H1 (cell line): ENCODE measurements around the gene KLHL33. TPM values are rescaled to one million over a fixed set of nuclear protein-coding genes. Genes with fewer than 3 reads are reported as not detected.

Source experiments
- CTCF ChIA-PET: fragments of 300-600 bp; sonication (Branson Sonifier 250); formaldehyde crosslinking; loops from one replicate; lab custom pipeline; 2021; ENCODE audit not compliant: partially characterized antibody; lab: Charles Lee
- POLR2A ChIA-PET: fragments of 300-600 bp; sonication (Branson Sonifier 250); formaldehyde crosslinking; loops from one replicate; lab custom pipeline; 2021; ENCODE audit warnings: inconsistent platforms; ENCODE audit not compliant: partially characterized antibody; lab: Charles Lee
- DNase-seq, 2 experiments: peaks; one replicate each; pipeline versions ENCODE4 v3.0.0 to v3.0.0-alpha.2; 2010 to 2022; ENCODE audit warnings: low spot score in 2 of 2, low read depth in 1 of 2, mixed read lengths in 1 of 2
- FAIRE-seq: peaks from 2 replicates; lab custom pipeline; 2011; peaks lifted over from hg19 to GRCh38; lab: Jason Lieb, UNC
- H2AFZ ChIP-seq: 2 replicates; pipeline ENCODE4 v1.8.1; 2012; ENCODE audit warnings: low read length, inconsistent platforms
- H2AK5ac ChIP-seq: 2 replicates; pipeline ENCODE4 v1.6.1; 2013; ENCODE audit warnings: low read depth, low read length
- H2BK120ac ChIP-seq: replicated peaks from 2 replicates; pipeline ENCODE3; 2013; ENCODE audit warnings: low read depth, low read length, inconsistent platforms
- H2BK12ac ChIP-seq: 2 replicates; pipeline ENCODE4 v1.6.1; 2013; ENCODE audit warnings: low read depth, low read length
- H2BK15ac ChIP-seq: 2 replicates; pipeline ENCODE4 v1.6.1; 2013; ENCODE audit warnings: low read length
- H2BK20ac ChIP-seq: 2 replicates; pipeline ENCODE4 v1.6.1; 2013; ENCODE audit warnings: low read length
- H2BK5ac ChIP-seq: 2 replicates; pipeline ENCODE4 v1.6.1; 2013; ENCODE audit warnings: low read depth, low read length
- H3K14ac ChIP-seq: 2 replicates; pipeline ENCODE4 v1.6.1; 2013; ENCODE audit warnings: inconsistent platforms; ENCODE audit not compliant: insufficient read length
- H3K18ac ChIP-seq: 2 replicates; pipeline ENCODE4 v1.6.1; 2013; ENCODE audit warnings: low read length; ENCODE audit errors: extremely low read depth
- H3K23ac ChIP-seq: 2 replicates; pipeline ENCODE4 v1.6.1; 2013; ENCODE audit warnings: inconsistent platforms; ENCODE audit not compliant: insufficient read length
- H3K23me2 ChIP-seq: 2 replicates; pipeline ENCODE4 v1.6.1; 2013; ENCODE audit warnings: low read depth, low read length
- H3K27ac ChIP-seq: 2 replicates; pipeline ENCODE4 v1.6.1; 2011; ENCODE audit warnings: low read depth, low read length, inconsistent platforms
- H3K27me3 ChIP-seq, 4 experiments: replicated peaks in 1 of 4; 1 replicate in 1 of 4; 2 replicates in 3 of 4; pipeline versions ENCODE4 v1.6.1 to v1.8.1; 2011 to 2013; ENCODE audit warnings: low read length in 3 of 4, mild to moderate bottlenecking in 3 of 4, inconsistent platforms in 2 of 4, mixed read lengths in 2 of 4, moderate library complexity in 1 of 4; ENCODE audit not compliant: control insufficient read depth in 3 of 4, insufficient read depth in 3 of 4; ENCODE audit errors: extremely low read depth in 1 of 4
- H3K36me3 ChIP-seq, 4 experiments: 2 replicates each; pipeline versions ENCODE4 v1.6.1 to v1.8.1; 2011 to 2013; ENCODE audit warnings: mild to moderate bottlenecking in 4 of 4, low read length in 3 of 4, moderate library complexity in 2 of 4, control low read depth in 1 of 4, inconsistent platforms in 1 of 4; ENCODE audit not compliant: insufficient read depth in 4 of 4, control insufficient read depth in 2 of 4
- H3K4ac ChIP-seq: replicated peaks from 2 replicates; pipeline ENCODE3; 2013; ENCODE audit warnings: low read length, low read depth, mixed read lengths, inconsistent platforms; ENCODE audit not compliant: insufficient read length
- H3K4me1 ChIP-seq, 4 experiments: replicated peaks in 1 of 4; 1 replicate in 1 of 4; 2 replicates in 3 of 4; pipeline versions ENCODE4 v1.6.1 to v1.8.1; 2011 to 2013; ENCODE audit warnings: low read length in 3 of 4, inconsistent platforms in 2 of 4, mixed read lengths in 1 of 4; ENCODE audit not compliant: insufficient read depth in 4 of 4, control insufficient read depth in 3 of 4
- H3K4me2 ChIP-seq, 2 experiments: 2 replicates each; pipeline versions ENCODE4 v1.6.1 to v1.8.1; 2011 to 2013; ENCODE audit warnings: low read depth in 2 of 2, low read length in 2 of 2, control low read depth in 1 of 2, inconsistent platforms in 1 of 2, mild to moderate bottlenecking in 1 of 2; ENCODE audit not compliant: insufficient read depth in 1 of 2
- H3K4me3 ChIP-seq, 4 experiments: fragments of 200-600, 300-600 bp in 1 of 4; sonication (generic), shearing (Covaris generic), sonication (Bioruptor Twin) in 1 of 4; 2 replicates each; pipeline versions ENCODE4 v1.5.1 to v1.8.1; 2011 to 2016; ENCODE audit warnings: low read length in 4 of 4, low read depth in 3 of 4, control low read depth in 2 of 4, inconsistent platforms in 2 of 4, mild to moderate bottlenecking in 2 of 4, mixed read lengths in 1 of 4, moderate library complexity in 1 of 4; ENCODE audit not compliant: insufficient read depth in 2 of 4; ENCODE audit errors: extremely low read depth in 1 of 4
- H3K56ac ChIP-seq: replicated peaks from 2 replicates; pipeline ENCODE3; 2013; ENCODE audit warnings: low read depth, mild to moderate bottlenecking, mixed read lengths, low read length, inconsistent platforms; ENCODE audit not compliant: insufficient read length
- H3K79me1 ChIP-seq: 2 replicates; pipeline ENCODE4 v1.6.1; 2013; ENCODE audit warnings: low read depth, low read length, control low read depth
- H3K79me2 ChIP-seq, 2 experiments: 2 replicates each; pipeline versions ENCODE4 v1.6.1 to v1.8.1; 2012 to 2013; ENCODE audit warnings: low read length in 2 of 2, mild to moderate bottlenecking in 2 of 2, inconsistent platforms in 1 of 2; ENCODE audit not compliant: insufficient read depth in 2 of 2, control insufficient read depth in 1 of 2
- H3K9ac ChIP-seq, 4 experiments: replicated peaks in 1 of 4; 1 replicate in 1 of 4; 2 replicates in 3 of 4; pipeline versions ENCODE4 v1.6.1 to v1.8.1; 2011 to 2013; ENCODE audit warnings: low read depth in 3 of 4, low read length in 3 of 4, control low read depth in 2 of 4, mild to moderate bottlenecking in 2 of 4, moderate library complexity in 2 of 4, inconsistent platforms in 1 of 4; ENCODE audit errors: extremely low read depth in 1 of 4
- H3K9me3 ChIP-seq, 2 experiments: 2 replicates each; pipeline versions ENCODE4 v1.6.1 to v1.8.1; 2012 to 2013; ENCODE audit warnings: mild to moderate bottlenecking in 2 of 2, moderate library complexity in 2 of 2, control low read depth in 1 of 2, inconsistent platforms in 1 of 2, low read depth in 1 of 2, low read length in 1 of 2, mixed read lengths in 1 of 2; ENCODE audit not compliant: insufficient read depth in 2 of 2
- H4K20me1 ChIP-seq, 2 experiments: replicated peaks in 1 of 2; 2 replicates each; pipeline versions ENCODE3 to v1.8.1; 2011 to 2013; ENCODE audit warnings: inconsistent platforms in 2 of 2, low read length in 2 of 2, mild to moderate bottlenecking in 1 of 2; ENCODE audit not compliant: insufficient read depth in 2 of 2, control insufficient read depth in 1 of 2
- H4K5ac ChIP-seq: 2 replicates; pipeline ENCODE4 v1.6.1; 2013; ENCODE audit warnings: low read length, low read depth, mixed read lengths, inconsistent platforms; ENCODE audit not compliant: insufficient read length
- H4K8ac ChIP-seq: 2 replicates; pipeline ENCODE4 v1.8.0; 2013; ENCODE audit warnings: mild to moderate bottlenecking, moderate library complexity, low read length, inconsistent platforms; ENCODE audit not compliant: insufficient read depth; ENCODE audit errors: extremely low read depth
- H4K91ac ChIP-seq: replicated peaks from 2 replicates; pipeline ENCODE3; 2013; ENCODE audit warnings: low read length, mixed read lengths, inconsistent platforms; ENCODE audit not compliant: insufficient read length
- FOSL1 ChIP-seq: IDR thresholded peaks from 2 replicates; pipeline ENCODE4 v1.6.1; 2011; ENCODE audit warnings: mild to moderate bottlenecking, low read depth, low read length, moderate library complexity; ENCODE audit not compliant: insufficient read depth
- GTF2F1 ChIP-seq: IDR thresholded peaks from 2 replicates; pipeline ENCODE4 v1.6.1; 2012; ENCODE audit warnings: low read depth, low read length, improper control_type of control experiment, borderline replicate concordance
- TBP ChIP-seq: IDR thresholded peaks from 2 replicates; pipeline ENCODE4 v1.6.1; 2011; ENCODE audit warnings: low read depth, low read length, improper control_type of control experiment
- WGBS, 2 experiments: shearing (Covaris generic) in 1 of 2; methylation state at CpG; one replicate each; pipeline versions ENCODE4 v1.1.6 to v1.1.7; 2013 to 2015; ENCODE audit warnings: low lambda C conversion rate in 2 of 2, mixed read lengths in 2 of 2, inconsistent platforms in 1 of 2, low coverage in 1 of 2, missing lambda C conversion rate in 1 of 2; ENCODE audit not compliant: insufficient replicate concordance in 2 of 2, insufficient coverage in 1 of 2, insufficient read length in 1 of 2; ENCODE audit errors: extremely low coverage in 1 of 2, missing lambda C conversion rate in 1 of 2; 5-methylcytosine and 5-hydroxymethylcytosine counted together
- long read RNA-seq, 2 experiments: library from RNA in 1 of 2; library from capped mRNA in 1 of 2; stranded (forward); transcript quantifications; one replicate each; pipeline ENCODE4 v2.0.0, GENCODE V29; 2021; ENCODE audit warnings: inconsistent platforms in 1 of 2
- polyA minus RNA-seq, 3 experiments: library from RNA; depleted of rRNA, polyadenylated mRNA; stranded (reverse); fragments of >200 nt; gene quantifications; 1 replicate in 2 of 3; 2 replicates in 1 of 3; pipeline ENCODE4 v1.2.3, GENCODE V29; 2011
- polyA plus RNA-seq, 7 experiments: library from polyadenylated mRNA; depleted of rRNA in 3 of 7; stranded (reverse) in 5 of 7; unstranded in 2 of 7; fragments of >200 nt in 5 of 7; fragments of 200-250 nt in 2 of 7; gene quantifications; 1 replicate in 5 of 7; 2 replicates in 1 of 7; 4 replicates in 1 of 7; pipeline versions ENCODE4 v1.2.1 to v1.2.3, GENCODE V29; 2011 to 2013; ENCODE audit warnings: missing spikeins in 2 of 7, mixed read lengths in 2 of 7
- total RNA-seq: library from RNA; stranded (reverse); fragmentation: NEBNext Ultra II Directional; extraction: Animal tissue kit (Norgen Biotek cat#: 25700); gene quantifications from 2 replicates; pipeline ENCODE4 v1.2.1, GENCODE V29; 2021

Gene KLHL33
- 0.11 TPM in 1 of 2 replicates, not detected in the other for total RNA-seq
- polyA plus RNA-seq (2011; rRNA removed), result 0.17 and 0.20 TPM in 2 replicates
- polyA plus RNA-seq (2011; cell fraction: cytosol; rRNA removed), result 0.13 TPM
- 0.53 TPM for polyA plus RNA-seq (2011; cell fraction: nucleus; rRNA removed)
- polyA plus RNA-seq (2012, experiment 1 of 2), result 0.14 to 0.21 TPM (median 0.18 TPM) in 4 replicates
- 0.04 TPM for polyA plus RNA-seq (2012, experiment 2 of 2)
- polyA plus RNA-seq (2013, experiment 1 of 2), result 0.02 TPM
- polyA plus RNA-seq (2013, experiment 2 of 2), result 0.04 TPM
- 0.44 and 0.63 TPM in 2 replicates for polyA minus RNA-seq (2011; rRNA and poly(A)+ RNA removed)
- 0.22 TPM for polyA minus RNA-seq (2011; cell fraction: cytosol; rRNA and poly(A)+ RNA removed)
- polyA minus RNA-seq (2011; cell fraction: nucleus; rRNA and poly(A)+ RNA removed), result 0.20 TPM
- long read RNA-seq, experiment 1, result 0 reads
- long read RNA-seq, experiment 2, result 0 reads

GRCh38 chr14:20435582-20436362 lies at the start of gene KLHL33:
Gene KLHL33, minus strand, starts transcription at chr14:20436166. Its CDS starts 355 bp downstream, at chr14:20435811.
- Histone ChIP-seq H4K8ac (peak within 1 kb of the TSS; percentile 41; the same call in 1 of the 2 replicates), H3K4me1 (peaks cover 4 to 10% (median 9%) of the 10 kb centered on the region in 4 experiments; a peak in 6 of 7 replicates), H3K23ac (no peak within 1 kb of the TSS), H3K14ac (no peak within 1 kb of the TSS), H3K18ac (no peak within 1 kb of the TSS), H2BK5ac (no peak within 1 kb of the TSS), H2BK15ac (peak within 1 kb of the TSS; percentile 77; the same call in 1 of the 2 replicates), H2BK120ac (no peak within 1 kb of the TSS), H3K79me2 (no peaks in the 10 kb centered on the region), H3K27me3 (peaks cover 0 to 20% (median 14%) of the 10 kb centered on the region in 4 experiments; a peak in 5 of 7 replicates), H3K4me2 (peak within 1 kb of the TSS; percentile 36 to 70), H4K20me1 (no peaks in the 10 kb centered on the region), H3K56ac (no peak within 1 kb of the TSS), H3K9ac (0 out of 7 replicates have a peak within 1 kb of the TSS, but pooled peaks of 1 of the 4 experiments have one; percentile 10), H3K79me1 (no peaks in the 10 kb centered on the region), H2BK20ac (no peak within 1 kb of the TSS), H4K5ac (no peak within 1 kb of the TSS), H2AFZ (peak within 1 kb of the TSS; percentile 37; the same call in 1 of the 2 replicates), H3K4ac (peak within 1 kb of the TSS; percentile 69), H3K23me2 (no peaks in the 10 kb centered on the region), H2BK12ac (no peak within 1 kb of the TSS), H2AK5ac (no peak within 1 kb of the TSS), H3K9me3 (no peaks in the 10 kb centered on the region), H4K91ac (no peak within 1 kb of the TSS), H3K4me3 (peak within 1 kb of the TSS; percentile 21 to 61 (median 32); a peak in 7 of 8 replicates), H3K27ac (no peak within 1 kb of the TSS), H3K36me3 (no peaks in the 10 kb centered on the region)
- ChIA-PET POLR2A (interaction anchor here (0.8 to 6.0 kb wide), 5 partner anchors 12 to 34 kb away, joined by 3 to 54 read pairs (median 9); partner anchors contain the start of genes APEX1, OSGEP and PNP), CTCF (interaction anchor here (0.5 to 3.2 kb wide), 4 partner anchors 19 to 36 kb away, joined by 3 to 17 read pairs (median 4); no protein-coding TSS in a partner anchor)
- no peak for FAIRE-seq
- WGBS, 2 experiments, result 87% methylated on average over 14 of the region's 17 CpGs; no CpG with 5 or more reads in 1 of the 2 experiments
- DNase-seq, result no peak
- TF ChIP-seq GTF2F1 (no peak), TBP (no peak), FOSL1 (no peak)
